ENCODE data around the gene RPS17.

DNA sequence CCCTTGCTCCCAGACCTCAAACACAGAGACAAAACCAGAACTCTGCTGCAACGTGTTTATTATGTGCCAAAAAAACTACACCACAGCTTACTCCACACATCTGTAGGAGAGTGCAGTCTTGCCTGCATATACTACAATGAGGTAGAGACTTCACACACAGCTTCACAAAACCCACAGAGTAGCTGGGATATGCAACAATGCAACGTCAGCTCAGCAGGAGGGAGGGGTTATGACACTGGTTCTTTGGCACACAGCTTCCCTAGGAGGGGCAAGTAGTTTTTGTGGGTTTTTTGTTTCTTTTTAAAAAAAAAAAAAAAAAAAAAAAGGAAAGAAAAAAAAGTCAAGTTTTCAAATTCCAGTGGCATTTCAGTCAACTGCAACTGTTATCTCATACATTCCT is 2.9 kb upstream of the RPS17 start:
- TF ChIP-seq POLR2A (IDR thresholded peaks at IDR 0.05) = no peak
- TF ChIP-seq CTCF (IDR thresholded peaks at IDR 0.05 in 4 of 5, conservative IDR thresholded peaks at IDR 0.05 in 1 of 5) = no peak
